HepG2 (cell line): ENCODE data around the gene CRISPLD2. TPM values are rescaled to one million over a fixed set of nuclear protein-coding genes. Genes with fewer than 3 reads are reported as not detected.

Experiments
- ARNTL ChIP-seq: sonication (generic); formaldehyde crosslinking; IDR thresholded peaks from 2 replicates; pipeline ENCODE4 v1.4.0; 2020; ENCODE audit warnings: mild to moderate bottlenecking, missing genetic modification reagents
- ATF1 ChIP-seq: IDR thresholded peaks from 2 replicates; pipeline ENCODE4 v1.6.1; 2016; ENCODE audit warnings: mild to moderate bottlenecking, control low read depth
- DRAP1 ChIP-seq: IDR thresholded peaks from 2 replicates; pipeline ENCODE4 v1.6.1; 2016; ENCODE audit warnings: missing genetic modification reagents, missing compliant biosample characterization
- GMEB2 ChIP-seq: IDR thresholded peaks from 2 replicates; pipeline ENCODE4 v1.6.1; 2016; ENCODE audit warnings: missing biosample characterization, missing genetic modification reagents, low read depth
- GTF2F1 ChIP-seq: fragments of 150-350 bp; IDR thresholded peaks from 2 replicates; pipeline ENCODE4 v1.6.1; 2014; ENCODE audit warnings: low read length
- ISL2 ChIP-seq: sonication (generic); formaldehyde crosslinking; IDR thresholded peaks from 2 replicates; pipeline ENCODE4 v1.5.0; 2020; ENCODE audit warnings: missing genetic modification reagents
- MLX ChIP-seq: IDR thresholded peaks from 2 replicates; pipeline ENCODE4 v1.6.1; 2016
- NR0B2 ChIP-seq: sonication (generic); formaldehyde crosslinking; IDR thresholded peaks from 2 replicates; pipeline ENCODE4 v1.4.0; 2020; ENCODE audit warnings: mild to moderate bottlenecking, missing genetic modification reagents
- STAT6 ChIP-seq: sonication (generic); formaldehyde crosslinking; IDR thresholded peaks from 2 replicates; pipeline ENCODE4 v1.4.0; 2020; ENCODE audit warnings: missing genetic modification reagents, mild to moderate bottlenecking, borderline replicate concordance
- ZBTB44 ChIP-seq: sonication (generic); formaldehyde crosslinking; IDR thresholded peaks from 2 replicates; pipeline ENCODE4 v1.4.0; 2020; ENCODE audit warnings: missing genetic modification reagents
- ZIK1 ChIP-seq: sonication (generic); formaldehyde crosslinking; IDR thresholded peaks from 2 replicates; pipeline ENCODE4 v1.5.0; 2020; ENCODE audit warnings: mild to moderate bottlenecking, low read depth, missing genetic modification reagents, borderline replicate concordance
- ZNF235 ChIP-seq: sonication (generic); formaldehyde crosslinking; IDR thresholded peaks from 2 replicates; pipeline ENCODE4 v1.8.1; 2023; ENCODE audit warnings: mild to moderate bottlenecking, missing genetic modification reagents, borderline replicate concordance
- ZNF260 ChIP-seq: sonication (generic); formaldehyde crosslinking; IDR thresholded peaks from 2 replicates; pipeline ENCODE4 v1.4.0; 2020; ENCODE audit warnings: missing genetic modification reagents, low read depth, mild to moderate bottlenecking, borderline replicate concordance
- ZNF34 ChIP-seq: sonication (generic); formaldehyde crosslinking; IDR thresholded peaks from 2 replicates; pipeline ENCODE4 v1.4.0; 2020; ENCODE audit warnings: mild to moderate bottlenecking, missing genetic modification reagents, borderline replicate concordance
- ZNF563 ChIP-seq: sonication (generic); formaldehyde crosslinking; IDR thresholded peaks from 2 replicates; pipeline ENCODE4 v1.8.0; 2022; ENCODE audit warnings: mild to moderate bottlenecking, moderate library complexity, missing genetic modification reagents
- ZNF710 ChIP-seq: sonication (generic); formaldehyde crosslinking; IDR thresholded peaks from 2 replicates; pipeline ENCODE4 v1.5.0; 2020; ENCODE audit warnings: mild to moderate bottlenecking, missing genetic modification reagents, borderline replicate concordance
- ZNF891 ChIP-seq: sonication (generic); formaldehyde crosslinking; IDR thresholded peaks from 2 replicates; pipeline ENCODE4 v1.5.0; 2020; ENCODE audit warnings: mild to moderate bottlenecking, missing genetic modification reagents
- polyA plus RNA-seq, 8 experiments: library from polyadenylated mRNA; depleted of rRNA in 3 of 8; stranded (reverse) in 7 of 8; unstranded in 1 of 8; fragments of >200 nt; fragmentation: Illumina TruSeq in 4 of 8; extraction: Trizol in 4 of 8; gene quantifications; 2 replicates each; pipeline versions ENCODE4 v1.2.1 to v1.2.3, GENCODE V29; 2011 to 2016; ENCODE audit warnings: low read depth in 4 of 8, missing spikeins in 1 of 8, mixed read lengths in 1 of 8; ENCODE audit not compliant: insufficient read depth in 1 of 8
- total RNA-seq, 5 experiments: library from RNA; depleted of rRNA; stranded (reverse); fragments of >200 nt; fragmentation: Illumina TruSeq; extraction: Trizol; gene quantifications; 2 replicates each; pipeline ENCODE4 v1.2.3, GENCODE V29; 2016; ENCODE audit warnings: low read depth in 1 of 5

The CRISPLD2 gene
- total and polyA plus RNA-seq, 2 of the 13 experiments (the other 11 are each of a cell fraction or from before 2014, with no cell fraction given) = 0.04 to 0.31 TPM

- TF ChIP-seq STAT6 (CRISPR knock-in tag) (no peak), MLX (CRISPR knock-in tag) (peak; percentile 94), ZBTB44 (no peak), ZNF891 (CRISPR knock-in tag) (0 out of 2 replicates have a peak, but pooled peaks have one; percentile 35), ISL2 (CRISPR knock-in tag) (peak; percentile 61; the same call in 1 of the 2 replicates), NR0B2 (CRISPR knock-in tag) (no peak), ZIK1 (CRISPR knock-in tag) (no peak), ZNF710 (CRISPR knock-in tag) (peak; percentile 84; the same call in 1 of the 2 replicates), GTF2F1 (no peak), ZNF235 (CRISPR knock-in tag) (no peak), ZNF563 (CRISPR knock-in tag) (0 out of 2 replicates have a peak, but pooled peaks have one; percentile 55), DRAP1 (peak; percentile 42; the same call in 1 of the 2 replicates), ZNF34 (no peak), ARNTL (CRISPR knock-in tag) (peak; percentile 73; the same call in 1 of the 2 replicates), ZNF260 (CRISPR knock-in tag) (no peak), ATF1 (CRISPR knock-in tag) (no peak), GMEB2 (CRISPR knock-in tag) (no peak)
These were observed 31.7 kb downstream of the CRISPLD2 start (continued) for GRCh38 chr16:84851192-84852127.
